H1 (cell line): ENCODE data around the gene DRD5.

ENCODE experiments used
- CEBPB ChIP-seq: IDR thresholded peaks from 2 replicates; pipeline ENCODE4 v1.6.1; 2012; ENCODE audit warnings: low read depth, low read length
- EP300 ChIP-seq, 2 experiments: IDR thresholded peaks; 1 replicate in 1 of 2; 2 replicates in 1 of 2; pipeline ENCODE4 v1.6.1; 2011 to 2012; ENCODE audit warnings: low read depth in 2 of 2, low read length in 2 of 2, mild to moderate bottlenecking in 2 of 2, borderline replicate concordance in 1 of 2, inconsistent platforms in 1 of 2, moderate library complexity in 1 of 2
- EZH2 ChIP-seq: fragments of 200-600 bp; sonication (generic); IDR thresholded peaks from 2 replicates; pipeline ENCODE4 v1.7.1; 2012; ENCODE audit warnings: low read depth, mild to moderate bottlenecking, moderate library complexity, low read length, inconsistent platforms; ENCODE audit not compliant: severe bottlenecking
- FOSL1 ChIP-seq: IDR thresholded peaks from 2 replicates; pipeline ENCODE4 v1.6.1; 2011; ENCODE audit warnings: mild to moderate bottlenecking, low read depth, low read length, moderate library complexity; ENCODE audit not compliant: insufficient read depth
- POLR2A ChIP-seq, 2 experiments: IDR thresholded peaks; 1 replicate in 1 of 2; 2 replicates in 1 of 2; pipeline ENCODE4 v1.6.1; 2011; ENCODE audit warnings: low read depth in 2 of 2, low read length in 2 of 2, mild to moderate bottlenecking in 2 of 2; ENCODE audit errors: control extremely low read depth in 1 of 2
- RAD21 ChIP-seq, 2 experiments: IDR thresholded peaks in 1 of 2; conservative IDR thresholded peaks in 1 of 2; 2 replicates each; pipeline ENCODE4 v1.6.1; 2011; ENCODE audit warnings: low read depth in 2 of 2, low read length in 2 of 2, improper control_type of control experiment in 1 of 2, inconsistent platforms in 1 of 2, mild to moderate bottlenecking in 1 of 2, moderate library complexity in 1 of 2
- RBBP5 ChIP-seq: IDR thresholded peaks from 2 replicates; pipeline ENCODE4 v1.7.1; 2012; ENCODE audit warnings: low read depth, mild to moderate bottlenecking, inconsistent platforms, low read length, moderate library complexity, borderline replicate concordance
- SIN3A ChIP-seq, 2 experiments: IDR thresholded peaks in 1 of 2; conservative IDR thresholded peaks in 1 of 2; 2 replicates each; pipeline ENCODE4 v1.6.1; 2011 to 2012; ENCODE audit warnings: low read length in 2 of 2, improper control_type of control experiment in 1 of 2, low read depth in 1 of 2, mild to moderate bottlenecking in 1 of 2
- TAF1 ChIP-seq: IDR thresholded peaks from 2 replicates; pipeline ENCODE4 v1.6.1; 2011; ENCODE audit warnings: mild to moderate bottlenecking, low read depth, low read length
- TCF12 ChIP-seq: IDR thresholded peaks from 2 replicates; pipeline ENCODE4 v1.6.1; 2011; ENCODE audit warnings: low read depth, mild to moderate bottlenecking, low read length
- TF ChIP-seq, protein P1 (sequence below), 3 experiments: IDR thresholded peaks; 1 replicate in 2 of 3; 2 replicates in 1 of 3; pipeline versions ENCODE4 v1.5.1 to v1.6.1; 2011; ENCODE audit warnings: low read length in 3 of 3, mild to moderate bottlenecking in 3 of 3, inconsistent platforms in 2 of 3, low read depth in 1 of 3, moderate library complexity in 1 of 3; ENCODE audit not compliant: insufficient read depth in 1 of 3; ENCODE audit errors: control extremely low read depth in 1 of 3
- TF ChIP-seq, protein P2 (sequence below): IDR thresholded peaks from 2 replicates; pipeline ENCODE4 v1.6.1; 2011; ENCODE audit warnings: low read length, improper control_type of control experiment

DNA sequence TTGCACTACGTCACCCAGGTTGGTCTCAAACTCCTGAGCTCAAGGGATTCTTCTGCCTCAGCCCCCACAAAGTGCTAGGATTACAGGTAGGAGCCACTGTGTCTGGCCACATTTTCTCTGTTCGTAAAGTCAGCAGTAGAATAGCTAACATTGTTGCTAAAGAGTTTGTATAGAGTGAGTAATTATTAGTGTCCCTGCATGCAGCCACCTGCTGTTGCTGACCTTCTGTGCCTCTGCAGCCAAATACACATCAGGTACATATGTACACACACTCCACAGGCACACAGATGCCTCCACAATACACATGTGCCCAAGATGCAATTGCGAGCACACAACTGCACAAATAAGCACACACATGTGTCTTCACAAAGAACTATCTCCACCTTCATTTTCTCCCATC, 10.9 kb downstream of the DRD5 start:
- TF ChIP-seq, protein P1, sequence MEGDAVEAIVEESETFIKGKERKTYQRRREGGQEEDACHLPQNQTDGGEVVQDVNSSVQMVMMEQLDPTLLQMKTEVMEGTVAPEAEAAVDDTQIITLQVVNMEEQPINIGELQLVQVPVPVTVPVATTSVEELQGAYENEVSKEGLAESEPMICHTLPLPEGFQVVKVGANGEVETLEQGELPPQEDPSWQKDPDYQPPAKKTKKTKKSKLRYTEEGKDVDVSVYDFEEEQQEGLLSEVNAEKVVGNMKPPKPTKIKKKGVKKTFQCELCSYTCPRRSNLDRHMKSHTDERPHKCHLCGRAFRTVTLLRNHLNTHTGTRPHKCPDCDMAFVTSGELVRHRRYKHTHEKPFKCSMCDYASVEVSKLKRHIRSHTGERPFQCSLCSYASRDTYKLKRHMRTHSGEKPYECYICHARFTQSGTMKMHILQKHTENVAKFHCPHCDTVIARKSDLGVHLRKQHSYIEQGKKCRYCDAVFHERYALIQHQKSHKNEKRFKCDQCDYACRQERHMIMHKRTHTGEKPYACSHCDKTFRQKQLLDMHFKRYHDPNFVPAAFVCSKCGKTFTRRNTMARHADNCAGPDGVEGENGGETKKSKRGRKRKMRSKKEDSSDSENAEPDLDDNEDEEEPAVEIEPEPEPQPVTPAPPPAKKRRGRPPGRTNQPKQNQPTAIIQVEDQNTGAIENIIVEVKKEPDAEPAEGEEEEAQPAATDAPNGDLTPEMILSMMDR (IDR thresholded peaks at IDR 0.05; ENCODE audit: control extremely low read depth in 1 of 3, insufficient read depth in 1 of 3, low read depth in 1 of 3, low read length in 3 of 3), result no peak
- no peak for TF ChIP-seq CEBPB
- no peak for TF ChIP-seq POLR2A (IDR thresholded peaks at IDR 0.05; ENCODE audit: control extremely low read depth in 1 of 2, low read depth in 2 of 2, low read length in 2 of 2)
- TF ChIP-seq, protein P2, sequence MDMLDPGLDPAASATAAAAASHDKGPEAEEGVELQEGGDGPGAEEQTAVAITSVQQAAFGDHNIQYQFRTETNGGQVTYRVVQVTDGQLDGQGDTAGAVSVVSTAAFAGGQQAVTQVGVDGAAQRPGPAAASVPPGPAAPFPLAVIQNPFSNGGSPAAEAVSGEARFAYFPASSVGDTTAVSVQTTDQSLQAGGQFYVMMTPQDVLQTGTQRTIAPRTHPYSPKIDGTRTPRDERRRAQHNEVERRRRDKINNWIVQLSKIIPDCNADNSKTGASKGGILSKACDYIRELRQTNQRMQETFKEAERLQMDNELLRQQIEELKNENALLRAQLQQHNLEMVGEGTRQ, result no peak
- no peak for TF ChIP-seq SIN3A (conservative IDR thresholded peaks at IDR 0.05 in 1 of 2, IDR thresholded peaks at IDR 0.05 in 1 of 2; ENCODE audit: low read depth in 1 of 2, low read length in 2 of 2)
- no peak for TF ChIP-seq TAF1
- no peak for TF ChIP-seq TCF12
- TF ChIP-seq EZH2, result no peak
- no peak for TF ChIP-seq EP300 (IDR thresholded peaks at IDR 0.05; ENCODE audit: borderline replicate concordance in 1 of 2, low read depth in 2 of 2, low read length in 2 of 2)
- no peak for TF ChIP-seq RAD21 (IDR thresholded peaks at IDR 0.05 in 1 of 2, conservative IDR thresholded peaks at IDR 0.05 in 1 of 2; ENCODE audit: low read depth in 2 of 2, low read length in 2 of 2)
- no peak for TF ChIP-seq FOSL1
- TF ChIP-seq RBBP5, result no peak
